GM19372 (cell line): ENCODE results near the gene CNTNAP2.

Source experiments
- ATAC-seq: cut with Tn5 transposase; IDR thresholded peaks from one replicate; pipeline ENCODE4 v1.9.1; 2021; ENCODE audit warnings: mild to moderate bottlenecking, low read depth, moderate library complexity; ENCODE audit not compliant: unreplicated experiment

CNTNAP2 gene

GRCh38 chr7:147916573-147916972, 1800.0 kb downstream of the CNTNAP2 start:
- ATAC-seq, result no peak

- no peak for ATAC-seq
Measured at GRCh38 chr7:147923841-147924240, 1807.2 kb downstream of the CNTNAP2 start.

GRCh38 chr7:147937428-147937827, 1820.8 kb downstream of the CNTNAP2 start:
- no peak for ATAC-seq

GRCh38 chr7:147941381-147941780, 1824.8 kb downstream of the CNTNAP2 start:
- ATAC-seq, result no peak

DNA sequence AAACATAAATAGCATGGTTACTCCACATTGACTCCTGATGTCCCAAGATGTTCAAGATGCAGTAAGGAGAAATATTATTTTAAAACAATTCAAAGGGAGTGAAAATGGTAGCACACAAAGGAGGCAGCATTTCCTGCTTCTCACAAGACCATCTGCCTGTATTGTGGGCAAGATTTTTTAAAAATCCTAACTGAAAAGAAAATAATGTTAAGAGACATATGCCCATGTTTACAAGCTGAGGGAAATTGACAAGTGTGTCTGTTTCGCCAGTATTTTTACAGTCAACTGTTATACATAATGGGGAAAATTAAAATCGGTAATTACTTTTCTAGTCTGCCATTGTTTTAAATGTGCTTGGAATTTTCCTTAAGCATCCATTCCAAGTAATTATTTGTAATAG, 1827.7 kb downstream of the CNTNAP2 start:
- no peak for ATAC-seq

GRCh38 chr7:147952918-147953317, 1836.3 kb downstream of the CNTNAP2 start:
- no peak for ATAC-seq

GRCh38 chr7:147968046-147968610, 1851.5 kb downstream of the CNTNAP2 start:
- ATAC-seq, result no peak

DNA sequence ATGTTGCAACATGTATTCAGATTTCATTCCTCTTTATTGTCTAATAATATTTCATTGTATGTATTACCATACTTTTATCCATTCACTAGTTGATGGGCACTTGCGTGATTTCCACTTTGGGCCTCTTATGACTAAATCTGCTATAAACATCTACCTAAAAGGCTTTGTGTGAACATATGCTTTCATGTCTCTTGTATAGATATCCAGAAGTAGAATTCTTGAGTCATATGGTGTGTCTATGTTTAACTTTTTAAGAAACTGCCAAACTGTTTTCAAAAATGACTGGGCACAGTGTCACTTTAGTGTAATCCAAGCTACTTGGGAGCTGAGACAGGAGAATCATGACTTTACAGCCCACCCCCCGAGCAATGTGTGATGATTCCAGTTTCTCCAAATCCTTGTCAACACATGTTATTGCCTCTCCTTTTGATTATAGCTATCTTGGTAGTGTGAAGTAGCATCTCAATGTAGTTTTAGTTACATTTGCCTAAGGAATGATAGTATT, 1855.1 kb downstream of the CNTNAP2 start:
- no peak for ATAC-seq

DNA sequence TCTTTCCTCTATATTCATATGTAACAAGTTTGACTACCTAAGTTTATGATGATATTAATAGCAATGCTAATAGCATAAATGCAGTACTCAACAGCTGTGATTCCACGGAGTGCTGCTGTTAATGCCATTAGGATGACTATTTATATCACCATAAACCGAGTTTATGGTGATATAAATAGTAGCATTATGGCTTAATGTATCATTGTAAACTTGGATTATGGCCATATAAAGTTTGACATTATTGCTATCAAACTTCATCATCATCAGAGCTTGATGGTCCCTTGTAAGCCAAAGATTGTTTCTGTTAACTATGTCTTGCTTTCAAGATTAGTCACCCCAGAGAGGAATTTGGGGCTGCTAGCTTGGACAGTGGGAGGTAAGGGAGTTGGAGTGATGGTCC, 1861.6 kb downstream of the CNTNAP2 start:
- no peak for ATAC-seq

- no peak for ATAC-seq
Measured at GRCh38 chr7:147978651-147979050, 1862.0 kb downstream of the CNTNAP2 start.

DNA sequence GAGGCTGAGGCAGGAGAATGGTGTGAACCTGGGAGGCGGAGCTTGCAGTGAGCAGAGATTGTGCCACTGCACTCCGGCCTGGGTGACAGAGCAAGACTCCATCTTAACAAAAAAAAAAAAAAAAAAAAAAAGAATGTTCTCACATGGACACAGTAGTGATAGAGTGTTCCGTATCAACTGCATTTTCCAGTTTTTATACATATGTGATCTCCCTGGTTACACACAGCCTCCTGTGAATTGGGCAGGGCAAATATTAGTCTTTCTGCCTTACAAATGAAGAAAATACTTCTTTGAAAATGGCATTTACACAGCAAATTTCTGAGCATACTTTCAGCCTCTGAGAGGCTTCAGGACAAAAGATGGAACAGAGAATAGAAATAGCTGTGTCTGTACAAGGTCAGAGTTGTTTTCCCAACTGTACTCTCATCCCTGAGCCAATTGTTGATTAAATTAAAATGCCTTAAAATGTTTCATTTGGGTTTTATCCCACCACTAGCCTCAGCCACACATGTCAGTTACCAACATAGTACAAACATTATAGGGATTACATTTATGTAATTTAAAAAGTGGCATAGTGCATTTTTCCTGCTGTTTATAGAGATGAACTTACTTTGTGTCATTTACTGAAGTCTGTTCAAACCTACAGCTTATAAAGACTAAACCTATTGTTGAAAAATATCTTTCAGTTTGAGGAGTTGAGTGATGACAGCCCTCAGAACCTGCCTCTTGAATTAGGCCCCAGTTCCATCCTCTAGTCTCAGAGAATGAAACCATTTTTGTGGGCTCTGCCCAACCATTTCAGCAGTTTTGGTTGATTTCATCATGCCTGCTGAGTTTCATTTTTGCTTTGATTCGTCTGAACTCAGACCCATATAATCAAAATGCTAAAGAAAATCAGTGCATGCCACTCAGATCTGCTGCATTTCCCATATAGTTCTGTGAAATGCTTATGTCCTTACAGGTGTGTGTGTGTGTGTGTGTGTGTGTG, 1864.5 kb downstream of the CNTNAP2 start:
- no peak for ATAC-seq

DNA sequence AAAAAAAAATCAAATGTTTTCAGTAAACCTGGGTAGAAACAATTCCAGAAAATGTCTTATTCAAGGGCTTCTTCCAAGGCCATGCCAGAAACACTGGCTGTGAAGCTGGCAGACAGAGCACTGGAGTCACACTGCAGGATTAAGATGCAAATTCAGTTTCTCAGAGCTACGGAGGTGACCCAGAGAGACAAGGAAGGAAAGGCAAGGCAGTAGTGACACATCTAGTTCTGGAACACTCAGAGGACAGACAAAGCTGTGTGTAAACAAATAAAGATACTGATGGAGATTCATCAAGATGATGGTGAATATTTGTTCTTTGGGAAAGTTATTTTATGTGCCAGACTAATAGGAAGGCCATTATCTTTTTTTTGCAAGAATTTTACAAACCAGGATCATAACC, 1865.7 kb downstream of the CNTNAP2 start:
- ATAC-seq, result no peak

GRCh38 chr7:147984265-147984664, 1867.7 kb downstream of the CNTNAP2 start:
- no peak for ATAC-seq

DNA sequence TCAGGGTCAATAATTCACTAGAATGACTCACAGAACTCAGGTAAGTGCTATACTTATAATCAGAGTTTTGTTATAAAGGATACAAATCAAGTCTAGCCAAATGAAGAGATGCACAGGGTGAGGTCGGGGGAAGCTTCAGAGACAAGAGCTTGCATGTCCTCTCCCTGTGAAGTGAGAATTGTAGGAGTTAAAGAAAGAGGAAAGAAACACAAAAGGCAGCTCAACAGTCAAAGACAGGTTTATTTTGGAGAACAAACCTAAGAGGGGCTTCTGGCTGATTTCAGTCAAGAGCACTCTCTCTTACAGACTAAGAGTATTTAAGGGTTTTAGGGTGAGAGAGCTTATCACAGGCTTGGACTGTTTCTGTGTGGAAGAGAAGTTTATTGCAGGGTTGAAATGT, 1873.5 kb downstream of the CNTNAP2 start:
- ATAC-seq, result no peak

DNA sequence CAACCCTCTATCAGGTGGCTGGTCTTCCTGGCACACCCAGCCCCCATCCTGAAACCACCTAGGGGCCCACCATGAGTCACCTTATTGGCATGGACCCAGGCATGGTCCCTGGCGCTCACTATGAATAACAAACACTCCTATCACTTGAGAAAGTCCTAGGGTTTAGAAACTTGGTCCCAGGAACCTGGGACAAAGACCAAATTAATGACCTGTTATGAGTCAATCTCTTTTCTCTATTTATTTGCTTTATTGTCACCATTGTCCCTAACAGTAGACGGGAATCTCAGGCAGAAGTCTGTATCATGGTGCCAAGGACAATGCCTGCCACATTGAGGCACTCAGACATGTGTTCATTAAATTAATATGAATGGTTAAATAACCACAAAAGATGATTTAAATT, 1874.3 kb downstream of the CNTNAP2 start:
- ATAC-seq, result no peak

DNA sequence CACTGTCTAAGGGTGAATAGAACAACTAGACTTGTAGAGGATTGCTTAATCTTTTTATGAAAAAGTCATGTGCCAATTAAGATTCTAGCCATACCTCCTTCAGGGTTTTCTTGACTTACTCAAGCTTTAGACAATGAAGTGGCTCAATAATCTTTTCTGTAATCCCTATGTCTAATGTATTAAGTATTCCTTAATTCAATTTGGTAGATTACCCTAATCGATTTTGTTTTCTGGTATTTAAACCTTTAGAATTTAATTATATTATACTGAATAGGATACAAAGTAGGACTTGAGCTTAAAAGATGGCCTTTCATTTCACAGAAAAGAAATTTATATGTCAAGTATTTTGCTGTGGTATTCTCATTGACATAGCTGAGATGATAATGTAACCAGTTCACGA, 1876.1 kb downstream of the CNTNAP2 start:
- no peak for ATAC-seq

DNA sequence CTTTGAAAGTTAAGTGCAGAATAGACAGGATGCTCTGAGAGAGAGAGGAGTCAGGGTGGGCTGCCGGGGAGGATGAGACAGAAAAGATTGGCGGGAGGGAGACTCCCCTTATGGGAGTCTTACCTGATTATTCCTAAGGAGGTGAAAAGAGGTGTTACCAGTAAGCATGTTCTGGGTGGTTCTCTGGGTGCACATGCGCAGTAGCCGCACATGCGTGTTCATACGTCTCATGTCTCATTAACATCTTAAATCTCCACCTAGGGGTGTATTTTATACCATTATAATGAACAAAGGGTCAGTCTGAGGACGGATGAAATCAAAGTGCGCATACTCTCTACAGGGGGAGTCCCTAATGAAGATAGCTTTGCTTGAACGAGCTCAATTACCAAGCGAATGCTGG, 1881.0 kb downstream of the CNTNAP2 start:
- ATAC-seq, result no peak

- ATAC-seq, result no peak
Measured at GRCh38 chr7:147999962-148000361, 1883.4 kb downstream of the CNTNAP2 start.

DNA sequence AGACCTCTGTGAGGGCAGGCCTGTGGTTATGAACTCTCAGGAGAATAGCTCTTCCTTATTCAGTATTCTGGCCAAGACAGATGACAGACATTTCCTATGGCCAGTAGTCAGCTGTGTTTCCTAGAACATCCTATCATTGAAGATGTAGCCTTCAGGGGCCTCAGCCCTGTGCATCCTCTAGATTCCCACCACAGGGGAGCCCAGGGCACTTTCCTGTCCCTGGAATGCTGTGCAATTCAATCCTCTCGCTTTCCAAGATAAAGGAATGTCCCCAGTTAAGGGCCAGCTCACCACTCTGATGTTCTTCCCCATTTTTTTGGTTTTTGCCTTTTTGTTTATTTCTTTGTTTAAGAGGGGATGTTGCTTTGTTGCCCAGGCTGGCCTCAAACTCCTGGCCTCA, 1895.2 kb downstream of the CNTNAP2 start:
- ATAC-seq, result no peak

GRCh38 chr7:148014001-148014400, 1897.4 kb downstream of the CNTNAP2 start:
- ATAC-seq, result no peak

- ATAC-seq, result no peak
Measured at GRCh38 chr7:148014541-148014940, 1897.9 kb downstream of the CNTNAP2 start.

- ATAC-seq, result no peak
Measured at GRCh38 chr7:148017126-148017525, 1900.5 kb downstream of the CNTNAP2 start.
